Colonic mucosa (tissue), 4 donors: Measurements from ENCODE around the gene CDH5. TPM values are rescaled to one million over a fixed set of nuclear protein-coding genes. Genes with fewer than 3 reads are reported as not detected.

ENCODE experiments used
- DNase-seq: peaks from one replicate; pipeline ENCODE4 v3.0.0-alpha.2; 2020
- H3K27ac ChIP-seq: fragments of 200-600 bp; one replicate; pipeline ENCODE4 v1.8.0; 2021
- H3K27me3 ChIP-seq: fragments of 200-600 bp; one replicate; pipeline ENCODE4 v1.8.0; 2021
- H3K36me3 ChIP-seq: fragments of 200-600 bp; one replicate; pipeline ENCODE4 v1.8.0; 2021
- H3K4me1 ChIP-seq: fragments of 200-600 bp; one replicate; pipeline ENCODE4 v1.8.0; 2021; ENCODE audit warnings: mild to moderate bottlenecking
- H3K4me3 ChIP-seq: fragments of 200-600 bp; one replicate; pipeline ENCODE4 v1.8.0; 2021
- H3K9ac ChIP-seq, 2 donors: one replicate each; pipeline ENCODE4 v1.7.0; 2013; ENCODE audit warnings: control low read depth in 2 of 2, low read depth in 2 of 2, low read length in 2 of 2
- H3K9me3 ChIP-seq: fragments of 200-600 bp; one replicate; pipeline ENCODE4 v1.8.0; 2021
- CTCF ChIP-seq: fragments of 200-600 bp; IDR thresholded peaks from one replicate; pipeline ENCODE4 v1.8.0; 2022; ENCODE audit warnings: antibody characterized with exemption, mild to moderate bottlenecking
- intact Hi-C: fragments of 100-400 bp; cut with DNase I; formaldehyde crosslinking; loops from one replicate; pipeline ENCODE4 v1.14.1; 2022
- total RNA-seq, 2 donors: library from RNA; stranded (reverse); fragmentation: NEBNext Ultra II Directional in 1 of 2; extraction: Animal tissue kit (Norgen Biotek cat#: 25700) in 1 of 2; gene quantifications; one replicate each; pipeline ENCODE4 v1.2.1, GENCODE V29; 2021
- donor health status: healthy.
- donor health status: DM: no; HTN: no; CAD: no.
- donor health status: DM: no; HTN: no; CAD: no.

Gene CDH5
- total RNA-seq, 2 donors from 2014 or later = 4.4 to 15.2 TPM

GRCh38 chr16:66429290-66429962, 62.9 kb downstream of the CDH5 start:
- H3K36me3 ChIP-seq = no peaks in the 10 kb centered on the region
- peaks cover 3% of the 10 kb centered on the region for H3K4me1 ChIP-seq
- peaks cover 44% of the 10 kb centered on the region for H3K27me3 ChIP-seq
- intact Hi-C loops = no loop called here
- DNase-seq = no peak
- H3K4me3 ChIP-seq = no peak overlapping the region
- no peak overlapping the region for H3K27ac ChIP-seq
- no peak overlapping the region for H3K9ac ChIP-seq
- TF ChIP-seq CTCF = no peak
- no peaks in the 10 kb centered on the region for H3K9me3 ChIP-seq

GRCh38 chr16:66430214-66430613, 63.7 kb downstream of the CDH5 start:
- Histone ChIP-seq H3K27ac (no peak overlapping the region), H3K36me3 (no peaks in the 10 kb centered on the region), H3K9me3 (no peaks in the 10 kb centered on the region), H3K4me3 (no peak overlapping the region), H3K27me3 (peaks cover 44% of the 10 kb centered on the region), H3K4me1 (peaks cover 3% of the 10 kb centered on the region), H3K9ac (no peak overlapping the region)
- intact Hi-C loops = no loop called here
- DNase-seq = no peak
- TF ChIP-seq CTCF = no peak

GRCh38 chr16:66431760-66432159, 65.3 kb downstream of the CDH5 start:
- Histone ChIP-seq H3K36me3 (no peaks in the 10 kb centered on the region), H3K27me3 (peaks cover 29% of the 10 kb centered on the region), H3K4me1 (no peaks in the 10 kb centered on the region), H3K27ac (no peak overlapping the region), H3K9ac (no peak overlapping the region), H3K4me3 (no peak overlapping the region), H3K9me3 (no peaks in the 10 kb centered on the region)
- no peak for TF ChIP-seq CTCF
- intact Hi-C loops = no loop called here
- DNase-seq = no peak

GRCh38 chr16:66432429-66432828, 65.9 kb downstream of the CDH5 start:
- no peaks in the 10 kb centered on the region for H3K9me3 ChIP-seq
- H3K27ac ChIP-seq = no peak overlapping the region
- intact Hi-C loops = no loop called here
- H3K4me3 ChIP-seq = no peak overlapping the region
- no peaks in the 10 kb centered on the region for H3K4me1 ChIP-seq
- DNase-seq = no peak
- no peak for TF ChIP-seq CTCF
- H3K9ac ChIP-seq = no peak overlapping the region
- peaks cover 26% of the 10 kb centered on the region for H3K27me3 ChIP-seq
- no peaks in the 10 kb centered on the region for H3K36me3 ChIP-seq

GRCh38 chr16:66434619-66435430, 68.3 kb downstream of the CDH5 start:
- TF ChIP-seq CTCF = no peak
- H3K4me3 ChIP-seq = no peak overlapping the region
- H3K27me3 ChIP-seq = peaks cover 2% of the 10 kb centered on the region
- intact Hi-C loops = no loop called here
- no peak overlapping the region for H3K27ac ChIP-seq
- H3K36me3 ChIP-seq = no peaks in the 10 kb centered on the region
- no peaks in the 10 kb centered on the region for H3K9me3 ChIP-seq
- DNase-seq = no peak
- H3K9ac ChIP-seq = no peak overlapping the region
- no peaks in the 10 kb centered on the region for H3K4me1 ChIP-seq
